Activated CD4-positive, CD25-positive, alpha-beta regulatory T cell treated with anti-CD3 and anti-CD28 coated beads, Interleukin-2, amount 50 U/mL, for 16 hours (primary cell): ENCODE measurements around the gene NUP98.

Experiments
- DNase-seq: peaks from one replicate; pipeline ENCODE4 v3.0.0-alpha.2; 2020; ENCODE audit warnings: low read depth, low spot score

NUP98 gene

GRCh38 chr11:3797329-3798090 is at the start of gene NUP98:
Gene NUP98 (minus strand): TSS chr11:3797554. CDS start chr11:3782117, 15,437 bp downstream.
- peak; percentile 99 for DNase-seq

- DNase-seq = no peak
Measured at GRCh38 chr11:3845670-3846069, 48.3 kb upstream of the NUP98 start.

- no peak for DNase-seq
Measured at GRCh38 chr11:3845246-3845645, 47.9 kb upstream of the NUP98 start.

DNA sequence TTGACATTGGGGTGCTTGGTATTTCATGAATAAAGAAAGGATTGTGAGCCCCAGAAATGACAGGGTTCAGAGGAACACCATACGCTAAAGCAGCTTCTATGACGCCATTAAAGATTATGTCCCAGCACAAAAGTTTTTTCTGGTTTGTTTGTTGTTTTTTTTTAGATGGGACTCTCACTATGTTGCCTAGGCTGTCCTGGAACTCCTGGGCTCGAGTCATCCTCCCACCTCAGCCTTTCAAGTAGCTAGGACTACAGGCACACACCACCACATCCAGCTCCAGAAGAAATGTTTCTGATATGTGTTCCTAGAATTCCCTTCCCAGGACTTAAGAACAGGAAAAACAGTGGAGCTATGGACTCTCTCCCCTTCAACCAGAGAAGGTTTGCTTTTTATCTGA is 46.0 kb upstream of the NUP98 start:
- DNase-seq = no peak

DNA sequence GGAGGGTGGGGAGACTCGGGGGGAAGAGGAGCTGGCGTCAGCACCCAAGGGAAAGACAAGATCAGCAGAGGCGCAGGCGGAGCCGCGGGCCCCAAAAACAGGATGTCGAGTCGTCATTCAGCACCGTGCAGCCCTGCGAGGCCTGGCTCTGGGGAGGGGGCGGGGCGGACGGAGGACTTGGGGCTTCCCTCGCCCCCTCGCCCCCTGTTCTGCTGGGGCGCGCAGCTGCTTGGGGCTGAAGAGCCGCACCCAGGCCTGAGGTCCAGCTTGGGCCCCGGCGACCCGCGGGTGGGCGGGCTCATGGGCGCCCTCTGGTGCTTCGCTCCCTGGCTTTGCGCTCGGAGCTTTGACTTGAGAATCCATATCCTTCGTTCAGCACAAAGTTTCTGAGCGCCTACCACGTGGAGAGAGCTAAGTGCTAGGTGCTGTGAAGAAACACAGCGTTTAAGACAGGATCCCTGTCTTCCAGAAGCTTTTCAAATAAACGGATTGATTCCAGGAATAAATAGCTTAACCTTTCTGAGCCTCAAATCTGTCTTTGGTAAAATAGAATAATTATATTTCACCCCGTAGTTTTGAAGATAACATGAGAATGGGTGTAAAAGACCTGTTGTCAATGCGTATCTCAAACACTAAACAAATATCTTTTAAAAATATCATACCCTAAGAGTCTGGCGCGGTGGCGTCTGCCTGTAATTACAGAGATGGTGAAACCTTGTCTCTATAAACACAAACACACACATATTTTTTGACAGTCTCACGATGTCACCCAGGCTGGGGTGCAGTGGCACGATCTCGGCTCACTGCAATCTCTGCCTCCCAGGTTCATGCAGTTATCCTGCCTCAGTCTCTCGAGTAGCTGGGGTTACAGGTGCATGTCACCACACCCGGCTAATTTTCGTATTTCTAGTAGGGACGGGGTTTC is 44.3 kb upstream of the NUP98 start:
- DNase-seq = peak; percentile 86

- DNase-seq = peak; percentile 44
Measured at GRCh38 chr11:3840870-3841425, 43.6 kb upstream of the NUP98 start, which contains the start of gene RHOG. Gene RHOG (minus strand): TSS chr11:3840959. CDS start chr11:3828138, 12,821 bp downstream.

DNA sequence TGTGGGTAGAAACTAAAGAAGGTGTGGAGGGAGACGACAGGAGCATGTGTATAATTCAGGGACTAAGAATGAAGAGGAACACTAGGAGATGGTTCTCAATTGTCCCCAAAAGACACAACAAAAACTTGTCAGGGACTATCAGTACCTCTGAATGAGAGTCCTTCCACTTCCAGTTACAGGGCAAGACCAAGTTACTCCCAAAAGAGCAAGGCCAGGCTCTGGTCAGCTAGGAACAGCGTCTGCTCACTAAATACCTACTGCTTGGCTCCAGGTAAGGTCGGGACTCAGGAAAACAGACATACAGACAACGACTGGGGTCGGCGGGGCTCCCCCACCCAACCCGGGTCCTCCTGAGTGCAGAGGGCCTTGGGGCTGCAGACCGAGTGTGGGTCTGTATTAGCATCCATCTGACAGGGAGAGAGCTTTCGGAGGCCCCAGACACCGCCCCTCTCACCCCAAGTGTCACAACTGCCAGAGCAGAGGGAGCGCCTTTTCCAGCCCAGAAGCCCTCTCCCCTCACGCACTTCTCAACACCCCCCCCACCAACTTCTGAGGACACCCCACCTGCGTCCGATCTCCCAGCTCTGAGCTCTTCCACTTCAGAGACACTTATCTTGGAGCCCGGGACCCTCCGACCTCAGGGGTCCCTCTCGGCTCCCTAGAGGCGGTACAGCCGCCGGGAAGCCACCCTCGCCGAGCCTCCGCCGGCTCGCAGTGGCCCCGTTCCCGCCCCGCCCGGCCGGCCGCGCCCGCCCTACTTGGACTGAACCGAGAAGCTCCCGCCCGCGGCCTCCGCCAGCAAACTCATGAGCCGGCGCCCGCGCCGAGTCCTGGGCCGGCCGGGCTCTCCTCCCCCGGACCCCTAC is 42.9 kb upstream of the NUP98 start:
- DNase-seq = no peak

DNA sequence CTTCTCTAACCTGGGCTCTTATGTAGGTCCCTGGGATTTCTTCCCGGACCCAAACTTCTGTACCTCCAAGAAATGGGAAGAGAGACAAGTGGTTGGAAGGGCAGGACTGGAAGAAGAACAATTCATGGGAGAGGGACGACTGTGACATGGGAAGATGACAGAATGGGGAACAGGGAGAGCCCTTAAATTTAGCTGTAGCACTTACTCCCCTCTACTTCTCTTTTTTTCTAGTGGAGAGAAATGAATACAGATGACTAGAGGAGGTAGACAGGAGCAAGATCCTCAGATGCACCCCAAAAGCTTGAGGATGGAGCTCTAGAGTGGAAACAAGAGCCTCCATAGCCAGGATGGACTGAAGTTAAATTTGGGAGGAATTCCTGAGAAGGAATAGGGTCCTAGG is 41.1 kb upstream of the NUP98 start:
- DNase-seq = no peak

- DNase-seq = no peak
Measured at GRCh38 chr11:3837793-3838192, 40.4 kb upstream of the NUP98 start.

DNA sequence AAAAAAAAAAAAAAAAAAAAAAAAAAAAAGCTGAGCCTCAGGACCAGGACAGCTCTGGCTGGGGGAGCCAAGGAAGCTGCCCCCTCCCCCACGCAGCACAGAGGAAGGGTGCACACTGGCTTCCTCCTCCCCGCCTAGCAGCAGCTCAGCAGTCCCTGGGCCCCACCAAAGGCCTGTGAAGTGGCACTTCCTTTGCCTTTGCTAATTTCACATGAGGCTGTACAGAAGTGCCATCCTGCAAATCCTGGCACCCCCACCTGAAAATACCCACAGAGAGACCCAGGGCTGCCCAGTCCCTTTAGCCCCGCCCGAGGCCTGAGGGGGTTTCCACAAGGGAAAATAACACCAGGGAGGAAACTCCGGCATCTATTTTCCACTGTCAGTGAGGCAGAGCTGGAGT is 39.5 kb upstream of the NUP98 start:
- no peak for DNase-seq

GRCh38 chr11:3835751-3836150 is 38.4 kb upstream of the NUP98 start:
- no peak for DNase-seq

- DNase-seq = no peak
Measured at GRCh38 chr11:3834664-3835461, 37.5 kb upstream of the NUP98 start.

- DNase-seq = no peak
Measured at GRCh38 chr11:3834349-3834663, 37.0 kb upstream of the NUP98 start.

GRCh38 chr11:3833449-3833848 is 36.1 kb upstream of the NUP98 start:
- no peak for DNase-seq

- DNase-seq = no peak
Measured at GRCh38 chr11:3832816-3833215, 35.5 kb upstream of the NUP98 start.

DNA sequence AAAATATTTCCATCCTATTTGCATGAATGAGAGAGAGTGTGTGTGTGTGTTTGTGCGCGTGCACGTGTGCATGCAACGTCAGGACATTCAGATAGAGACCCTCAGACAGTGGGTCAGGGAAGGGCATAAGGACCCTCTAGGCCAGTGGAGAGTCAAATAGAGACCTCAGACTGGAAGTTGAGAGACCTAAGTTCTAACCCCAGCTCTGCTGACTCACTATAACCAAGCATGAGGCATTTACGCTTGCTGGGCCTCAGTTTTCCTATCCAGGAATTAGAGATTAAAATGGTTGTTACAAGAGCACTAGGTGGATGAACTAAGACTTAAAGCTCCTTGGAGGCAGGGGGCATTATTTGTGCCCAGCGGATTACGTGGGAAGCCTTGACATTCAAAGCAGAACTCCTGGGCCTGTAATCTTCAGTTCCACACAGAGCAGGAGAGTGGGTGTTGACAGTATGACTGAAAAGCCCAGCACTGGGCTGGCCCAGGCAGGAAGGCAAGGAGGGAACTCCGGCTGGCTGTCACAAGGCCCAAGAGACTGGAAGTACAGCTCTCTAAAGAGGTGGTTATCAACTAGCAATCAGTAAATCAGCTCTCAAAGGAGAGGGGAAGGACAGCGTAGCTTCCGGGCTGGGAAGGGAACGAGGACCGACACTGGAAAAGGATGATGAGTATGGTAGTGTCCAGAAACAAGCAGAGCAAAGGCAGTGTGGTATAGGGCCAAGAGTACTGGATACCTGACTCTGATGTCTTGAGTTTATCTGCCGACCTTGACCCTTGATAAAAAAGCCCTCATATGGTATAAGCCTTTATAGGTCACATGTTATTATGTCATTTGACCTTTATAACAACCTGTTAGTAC is 34.3 kb upstream of the NUP98 start:
- DNase-seq = no peak

GRCh38 chr11:3830730-3831129 is 33.4 kb upstream of the NUP98 start:
- DNase-seq = no peak

- no peak for DNase-seq
Measured at GRCh38 chr11:3830088-3830487, 32.7 kb upstream of the NUP98 start.

GRCh38 chr11:3827434-3828186 is 30.3 kb upstream of the NUP98 start:
- DNase-seq = no peak
